Measurements from ENCODE around the gene EDA2R.

EDA2R gene

GRCh38 chrX:66616944-66617343, 21.9 kb downstream of the EDA2R start:
- H3K9me3 ChIP-seq: no peaks in the 10 kb centered on the region
- no peak overlapping the region for H3K4me3 ChIP-seq (ENCODE audit: low read depth in 1 of 2, low read length in 1 of 2)
- no peaks in the 10 kb centered on the region for H3K27me3 ChIP-seq
- no peaks in the 10 kb centered on the region for H3K4me1 ChIP-seq (ENCODE audit: control insufficient read depth in 1 of 2, insufficient read depth in 1 of 2, low read depth in 1 of 2, low read length in 1 of 2)
- TF ChIP-seq, protein P1, sequence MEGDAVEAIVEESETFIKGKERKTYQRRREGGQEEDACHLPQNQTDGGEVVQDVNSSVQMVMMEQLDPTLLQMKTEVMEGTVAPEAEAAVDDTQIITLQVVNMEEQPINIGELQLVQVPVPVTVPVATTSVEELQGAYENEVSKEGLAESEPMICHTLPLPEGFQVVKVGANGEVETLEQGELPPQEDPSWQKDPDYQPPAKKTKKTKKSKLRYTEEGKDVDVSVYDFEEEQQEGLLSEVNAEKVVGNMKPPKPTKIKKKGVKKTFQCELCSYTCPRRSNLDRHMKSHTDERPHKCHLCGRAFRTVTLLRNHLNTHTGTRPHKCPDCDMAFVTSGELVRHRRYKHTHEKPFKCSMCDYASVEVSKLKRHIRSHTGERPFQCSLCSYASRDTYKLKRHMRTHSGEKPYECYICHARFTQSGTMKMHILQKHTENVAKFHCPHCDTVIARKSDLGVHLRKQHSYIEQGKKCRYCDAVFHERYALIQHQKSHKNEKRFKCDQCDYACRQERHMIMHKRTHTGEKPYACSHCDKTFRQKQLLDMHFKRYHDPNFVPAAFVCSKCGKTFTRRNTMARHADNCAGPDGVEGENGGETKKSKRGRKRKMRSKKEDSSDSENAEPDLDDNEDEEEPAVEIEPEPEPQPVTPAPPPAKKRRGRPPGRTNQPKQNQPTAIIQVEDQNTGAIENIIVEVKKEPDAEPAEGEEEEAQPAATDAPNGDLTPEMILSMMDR (IDR thresholded peaks at IDR 0.05): no peak
- no peaks in the 10 kb centered on the region for H3K36me3 ChIP-seq
- no peak overlapping the region for H3K27ac ChIP-seq

DNA sequence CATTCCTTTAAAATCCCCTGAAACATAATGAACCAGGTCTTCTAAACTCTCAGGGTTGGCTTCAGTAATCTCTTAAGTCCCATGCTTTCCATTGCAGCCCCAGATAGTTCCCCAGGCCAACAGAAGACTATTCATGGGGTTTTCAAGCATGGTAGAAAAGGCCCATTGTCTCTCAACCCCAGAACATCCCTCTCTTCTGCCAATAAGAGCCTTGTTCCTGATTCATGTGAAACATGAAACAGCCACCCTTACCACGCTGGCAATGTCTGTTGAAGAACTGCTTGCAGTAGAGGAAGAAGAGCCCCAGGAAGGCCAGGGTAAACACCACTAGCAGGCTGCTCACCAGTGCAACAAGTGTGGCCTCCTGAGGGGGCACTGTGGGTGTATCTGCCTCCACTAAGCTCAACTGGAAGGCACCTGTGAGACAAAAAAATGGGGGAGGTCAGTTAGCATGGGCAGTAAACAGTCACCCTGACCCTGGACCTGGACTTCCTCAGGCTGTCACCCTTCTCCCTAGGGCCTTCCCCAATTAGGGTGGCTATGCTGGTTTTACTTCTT, 36.4 kb downstream of the EDA2R start:
- H3K9me3 ChIP-seq: no peaks in the 10 kb centered on the region
- H3K4me3 ChIP-seq (ENCODE audit: low read depth in 1 of 2, low read length in 1 of 2): no peak overlapping the region
- H3K4me1 ChIP-seq (ENCODE audit: control insufficient read depth in 1 of 2, insufficient read depth in 1 of 2, low read depth in 1 of 2, low read length in 1 of 2): no peaks in the 10 kb centered on the region
- no peaks in the 10 kb centered on the region for H3K36me3 ChIP-seq
- H3K27me3 ChIP-seq: no peaks in the 10 kb centered on the region
- TF ChIP-seq, protein P1 (IDR thresholded peaks at IDR 0.05): no peak
- no peak overlapping the region for H3K27ac ChIP-seq

DNA sequence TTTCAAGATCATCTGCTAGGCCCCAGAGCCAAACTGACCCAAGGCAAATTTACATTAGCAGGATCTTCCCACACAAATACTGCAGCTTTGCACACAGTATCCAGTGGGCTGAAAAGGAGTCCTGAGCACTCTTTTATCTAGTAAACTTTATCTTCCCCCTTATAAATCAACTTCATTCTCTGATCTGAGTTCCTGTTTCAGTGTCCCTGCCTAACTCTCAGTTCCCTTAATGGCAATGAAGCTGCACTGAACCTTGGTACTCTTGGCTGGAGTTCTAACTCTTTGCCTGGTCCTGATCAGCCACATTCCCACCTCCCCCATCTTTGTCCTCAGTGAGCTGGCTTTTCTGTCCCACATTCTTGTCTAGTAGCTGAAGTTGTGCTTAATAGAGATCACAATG, 37.4 kb downstream of the EDA2R start:
- no peak overlapping the region for H3K27ac ChIP-seq
- H3K4me1 ChIP-seq (ENCODE audit: control insufficient read depth in 1 of 2, insufficient read depth in 1 of 2, low read depth in 1 of 2, low read length in 1 of 2): no peaks in the 10 kb centered on the region
- TF ChIP-seq, protein P1 (IDR thresholded peaks at IDR 0.05): no peak
- no peaks in the 10 kb centered on the region for H3K9me3 ChIP-seq
- no peaks in the 10 kb centered on the region for H3K27me3 ChIP-seq
- no peak overlapping the region for H3K4me3 ChIP-seq (ENCODE audit: low read depth in 1 of 2, low read length in 1 of 2)
- no peaks in the 10 kb centered on the region for H3K36me3 ChIP-seq

- Histone ChIP-seq H3K36me3 (no peaks in the 10 kb centered on the region), H3K4me3 (ENCODE audit: low read depth in 1 of 2, low read length in 1 of 2) (no peak overlapping the region), H3K27ac (no peak overlapping the region)
These were observed 59.7 kb downstream of the EDA2R start for GRCh38 chrX:66579219-66579618.

GRCh38 chrX:66553973-66554372, 84.9 kb downstream of the EDA2R start:
- no peak overlapping the region for H3K4me3 ChIP-seq (ENCODE audit: low read depth in 1 of 2, low read length in 1 of 2)
- TF ChIP-seq, protein P1 (IDR thresholded peaks at IDR 0.05): no peak
- H3K9me3 ChIP-seq: no peaks in the 10 kb centered on the region
- H3K27ac ChIP-seq: no peak overlapping the region
- no peaks in the 10 kb centered on the region for H3K27me3 ChIP-seq
- H3K36me3 ChIP-seq: no peaks in the 10 kb centered on the region
- no peaks in the 10 kb centered on the region for H3K4me1 ChIP-seq (ENCODE audit: control insufficient read depth in 1 of 2, insufficient read depth in 1 of 2, low read depth in 1 of 2, low read length in 1 of 2)

More at GRCh38 chrX:66579219-66579618, 59.7 kb downstream of the EDA2R start:
- no peaks in the 10 kb centered on the region for H3K9me3 ChIP-seq
- H3K27me3 ChIP-seq: no peaks in the 10 kb centered on the region
- H3K4me1 ChIP-seq (ENCODE audit: control insufficient read depth in 1 of 2, insufficient read depth in 1 of 2, low read depth in 1 of 2, low read length in 1 of 2): no peaks in the 10 kb centered on the region
- TF ChIP-seq, protein P1 (IDR thresholded peaks at IDR 0.05): no peak

Data from neutrophil (primary cell).